ENCODE measurements around the gene CTBS.

CTBS gene

DNA sequence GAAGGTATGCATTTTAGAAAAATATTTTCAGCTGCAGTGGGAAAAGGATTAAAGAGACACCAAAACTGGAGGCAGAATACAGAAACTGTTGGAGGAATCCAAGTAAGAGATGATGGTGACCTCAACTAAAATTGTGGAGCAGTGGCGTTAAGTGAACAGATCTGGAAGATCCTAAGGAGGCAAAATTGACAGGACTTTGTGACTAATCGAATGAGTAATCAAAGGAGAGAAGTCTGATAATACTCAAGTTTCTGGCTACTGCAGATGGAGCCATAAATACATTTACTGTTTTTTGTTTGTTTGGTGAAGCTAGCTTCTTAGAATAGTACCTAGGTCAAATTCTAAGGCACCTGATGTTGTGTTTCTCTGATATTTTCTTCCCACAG is 3.1 kb downstream of the CTBS start:
- no peak overlapping the region for H3K4me3 ChIP-seq (ENCODE audit: low read depth, low read length)
- DNase-seq (ENCODE audit: low read depth): no peak
- TF ChIP-seq, protein P1, sequence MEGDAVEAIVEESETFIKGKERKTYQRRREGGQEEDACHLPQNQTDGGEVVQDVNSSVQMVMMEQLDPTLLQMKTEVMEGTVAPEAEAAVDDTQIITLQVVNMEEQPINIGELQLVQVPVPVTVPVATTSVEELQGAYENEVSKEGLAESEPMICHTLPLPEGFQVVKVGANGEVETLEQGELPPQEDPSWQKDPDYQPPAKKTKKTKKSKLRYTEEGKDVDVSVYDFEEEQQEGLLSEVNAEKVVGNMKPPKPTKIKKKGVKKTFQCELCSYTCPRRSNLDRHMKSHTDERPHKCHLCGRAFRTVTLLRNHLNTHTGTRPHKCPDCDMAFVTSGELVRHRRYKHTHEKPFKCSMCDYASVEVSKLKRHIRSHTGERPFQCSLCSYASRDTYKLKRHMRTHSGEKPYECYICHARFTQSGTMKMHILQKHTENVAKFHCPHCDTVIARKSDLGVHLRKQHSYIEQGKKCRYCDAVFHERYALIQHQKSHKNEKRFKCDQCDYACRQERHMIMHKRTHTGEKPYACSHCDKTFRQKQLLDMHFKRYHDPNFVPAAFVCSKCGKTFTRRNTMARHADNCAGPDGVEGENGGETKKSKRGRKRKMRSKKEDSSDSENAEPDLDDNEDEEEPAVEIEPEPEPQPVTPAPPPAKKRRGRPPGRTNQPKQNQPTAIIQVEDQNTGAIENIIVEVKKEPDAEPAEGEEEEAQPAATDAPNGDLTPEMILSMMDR (IDR thresholded peaks at IDR 0.05; ENCODE audit: control insufficient read depth, extremely low read depth, insufficient read depth): no peak

DNA sequence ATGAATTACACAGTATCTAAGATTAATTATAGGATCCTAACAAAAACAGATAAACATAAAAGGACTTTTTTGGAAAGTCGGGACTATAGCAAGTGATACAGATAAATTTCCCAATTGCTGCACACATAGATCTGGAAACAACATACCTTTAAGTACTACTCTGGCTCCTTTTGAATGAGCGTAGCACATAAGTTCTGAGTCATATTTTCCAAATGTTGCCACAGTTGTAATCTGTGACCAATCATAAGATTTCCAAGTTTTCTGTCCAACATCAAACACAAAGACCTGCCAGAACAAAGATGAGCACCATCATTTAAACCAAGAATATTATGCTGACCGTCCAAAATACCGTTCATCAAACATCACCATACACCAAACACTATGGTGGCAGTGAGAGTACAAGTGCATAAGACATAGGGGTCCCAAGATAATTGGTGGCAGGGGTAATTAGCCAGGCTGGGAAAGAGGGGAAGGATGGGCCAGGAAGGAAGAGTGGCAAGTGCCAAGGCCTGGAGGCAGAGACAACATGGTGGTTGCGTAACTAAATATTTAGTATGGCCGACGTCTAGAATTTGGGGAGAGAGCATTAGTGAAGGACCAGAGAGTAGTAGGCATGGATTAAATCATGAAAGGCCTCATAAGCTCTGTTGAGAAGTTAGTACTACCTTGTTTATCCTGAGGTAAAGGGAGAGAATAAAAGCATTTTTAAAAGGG is 3.6 kb downstream of the CTBS start:
- H3K4me3 ChIP-seq (ENCODE audit: low read depth, low read length): no peak overlapping the region
- no peak for DNase-seq (ENCODE audit: low read depth)
- TF ChIP-seq, protein P1 (IDR thresholded peaks at IDR 0.05; ENCODE audit: control insufficient read depth, extremely low read depth, insufficient read depth): no peak

DNA sequence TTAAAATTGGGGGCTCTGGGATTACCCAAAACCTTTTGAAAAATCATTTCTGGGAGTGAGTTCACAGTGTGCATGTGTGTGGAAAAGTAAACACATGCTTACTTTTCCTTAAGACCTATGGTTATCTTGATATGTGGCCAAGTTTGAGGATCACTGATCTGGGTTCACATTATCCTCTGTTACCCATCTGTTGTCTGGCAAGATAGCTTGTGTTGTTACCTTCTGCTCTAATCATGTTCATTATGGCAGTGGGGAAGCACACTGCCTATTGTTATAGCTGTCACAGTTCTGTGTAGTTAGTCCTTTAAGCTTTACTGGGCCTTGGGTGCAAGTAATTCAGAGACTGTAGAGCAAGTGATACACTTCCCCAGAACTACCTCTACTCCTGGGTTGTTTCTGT is 5.0 kb downstream of the CTBS start:
- DNase-seq (ENCODE audit: low read depth): no peak
- TF ChIP-seq, protein P1 (IDR thresholded peaks at IDR 0.05; ENCODE audit: control insufficient read depth, extremely low read depth, insufficient read depth): no peak
- H3K4me3 ChIP-seq (ENCODE audit: low read depth, low read length): no peak overlapping the region

DNA sequence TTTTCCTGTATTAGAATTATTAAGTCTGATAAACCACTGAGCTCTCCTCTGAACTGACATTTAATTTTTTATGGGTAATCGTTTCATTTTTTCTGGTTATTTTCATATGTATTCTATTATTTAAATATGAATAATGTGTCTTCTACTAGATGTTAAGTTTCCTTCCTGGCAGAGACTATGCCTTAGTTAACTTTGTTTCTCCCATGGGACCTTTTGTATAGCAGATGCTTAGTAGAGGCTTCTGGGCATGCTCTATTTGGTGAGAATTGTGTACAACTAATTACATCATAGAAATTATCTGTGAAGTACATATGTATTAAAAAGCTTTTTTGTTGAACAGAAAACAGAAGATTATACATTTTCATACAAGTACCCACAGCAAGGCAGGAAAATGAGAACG is 23.4 kb downstream of the CTBS start:
- TF ChIP-seq, protein P1 (IDR thresholded peaks at IDR 0.05; ENCODE audit: control insufficient read depth, extremely low read depth, insufficient read depth): no peak
- no peak overlapping the region for H3K4me3 ChIP-seq (ENCODE audit: low read depth, low read length)
- DNase-seq (ENCODE audit: low read depth): no peak

DNA sequence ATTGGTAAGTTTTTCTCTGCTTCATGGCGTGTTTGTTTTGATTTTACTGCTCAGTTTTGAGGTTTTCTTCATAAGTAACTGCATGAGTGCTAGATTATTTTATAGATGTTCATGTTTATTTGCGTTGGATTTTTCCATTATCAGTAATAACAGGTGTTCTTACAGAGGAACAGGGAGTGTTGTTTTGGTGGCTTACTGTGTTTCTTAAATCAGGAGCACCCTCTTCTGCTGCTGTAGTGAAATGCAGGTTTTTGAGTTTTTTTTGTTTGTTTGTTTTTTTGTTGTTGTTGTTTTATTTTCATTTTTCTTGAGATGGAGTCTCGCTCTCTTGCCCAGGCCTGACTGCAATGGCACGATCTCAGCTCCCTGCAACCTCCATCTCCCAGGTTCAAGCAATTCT is 32.6 kb downstream of the CTBS start:
- DNase-seq (ENCODE audit: low read depth): peak; percentile 88
- TF ChIP-seq, protein P1 (IDR thresholded peaks at IDR 0.05; ENCODE audit: control insufficient read depth, extremely low read depth, insufficient read depth): peak; percentile 76
- H3K4me3 ChIP-seq (ENCODE audit: low read depth, low read length): peak overlapping the region; percentile 20; the same call in 1 of the 2 replicates

DNA sequence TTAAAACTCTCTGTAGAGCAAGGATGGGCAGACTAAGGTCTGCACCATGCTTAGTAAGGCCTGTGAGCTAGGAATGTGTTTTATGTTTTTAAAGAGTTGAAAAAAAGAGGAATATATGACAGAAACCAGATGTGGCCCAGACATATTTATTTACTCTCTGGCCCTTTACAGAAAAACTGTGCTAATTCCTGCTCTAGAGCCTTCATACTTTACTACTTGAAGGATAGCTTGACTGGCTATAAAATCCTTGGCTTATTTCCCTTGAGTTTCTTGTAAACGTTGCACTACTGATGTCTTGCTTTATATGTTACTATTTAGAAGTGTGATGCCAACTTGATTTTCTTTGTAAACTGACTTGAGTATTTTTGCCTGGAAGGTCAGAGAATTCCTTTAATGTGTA is 33.5 kb downstream of the CTBS start:
- no peak overlapping the region for H3K4me3 ChIP-seq (ENCODE audit: low read depth, low read length)
- TF ChIP-seq, protein P1 (IDR thresholded peaks at IDR 0.05; ENCODE audit: control insufficient read depth, extremely low read depth, insufficient read depth): no peak
- peak; percentile 71 for DNase-seq (ENCODE audit: low read depth)

DNA sequence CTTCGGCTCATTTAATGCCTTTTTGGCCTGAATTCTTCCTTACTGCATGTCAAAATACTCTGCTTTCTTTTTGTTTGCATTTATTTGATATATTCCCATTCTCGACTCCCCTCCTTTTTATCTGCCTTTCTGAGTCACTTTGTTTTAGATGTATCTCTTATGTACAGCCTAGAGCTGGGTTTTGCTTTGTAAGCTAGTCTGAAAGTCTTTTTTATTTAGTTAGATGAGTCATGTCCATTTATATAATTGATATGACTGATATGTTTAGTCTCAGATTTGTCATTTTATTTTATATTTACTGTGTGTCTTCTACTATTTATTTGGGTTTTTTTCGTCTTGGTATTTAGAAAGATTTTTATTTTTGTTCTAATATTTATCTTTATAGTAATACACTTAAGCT is 34.3 kb downstream of the CTBS start:
- no peak overlapping the region for H3K4me3 ChIP-seq (ENCODE audit: low read depth, low read length)
- TF ChIP-seq, protein P1 (IDR thresholded peaks at IDR 0.05; ENCODE audit: control insufficient read depth, extremely low read depth, insufficient read depth): no peak
- peak; percentile 27 for DNase-seq (ENCODE audit: low read depth)

All from LNCaP clone FGC (cell line).